Esophagus (tissue), 2 donors: Measurements from ENCODE around the gene VMO1. TPM values are rescaled to one million over a fixed set of nuclear protein-coding genes. Genes with fewer than 3 reads are reported as not detected.
A peak's percentile ranks its signal among the peaks of the same experiment; 100 is the strongest.

ENCODE experiments used
- H3K27ac ChIP-seq, 2 donors: one replicate each; pipeline ENCODE4 v1.5.1; 2013; ENCODE audit warnings: low read depth in 2 of 2, mild to moderate bottlenecking in 2 of 2, inconsistent platforms in 1 of 2, low read length in 1 of 2, moderate library complexity in 1 of 2
- H3K27me3 ChIP-seq, 2 donors: one replicate each; pipeline ENCODE4 v1.6.1; 2013; ENCODE audit warnings: low read length in 2 of 2, control low read depth in 1 of 2, mild to moderate bottlenecking in 1 of 2; ENCODE audit not compliant: insufficient read depth in 2 of 2, control insufficient read depth in 1 of 2
- H3K36me3 ChIP-seq, 2 donors: one replicate each; pipeline ENCODE4 v1.6.1; 2013; ENCODE audit warnings: low read length in 1 of 2; ENCODE audit not compliant: control insufficient read depth in 2 of 2, insufficient read depth in 2 of 2
- H3K4me1 ChIP-seq, 2 donors: one replicate each; pipeline ENCODE4 v1.6.1; 2013; ENCODE audit warnings: low read length in 1 of 2; ENCODE audit not compliant: control insufficient read depth in 2 of 2, insufficient read depth in 2 of 2
- H3K4me3 ChIP-seq, 2 donors: one replicate each; pipeline ENCODE4 v1.5.1; 2013; ENCODE audit warnings: low read length in 2 of 2, mild to moderate bottlenecking in 2 of 2, low read depth in 1 of 2, moderate library complexity in 1 of 2
- H3K9me3 ChIP-seq, 2 donors: one replicate each; pipeline ENCODE4 v1.6.1; 2013; ENCODE audit warnings: mild to moderate bottlenecking in 2 of 2, low read depth in 1 of 2, low read length in 1 of 2, moderate library complexity in 1 of 2; ENCODE audit not compliant: control insufficient read depth in 2 of 2, insufficient read depth in 1 of 2
- WGBS, 2 donors: extraction: QIAGEN DNeasy Blood & Tissue Kit; methylation state at CpG; one replicate each; pipeline ENCODE4 v1.1.7; 2013; 5-methylcytosine and 5-hydroxymethylcytosine counted together
- polyA plus RNA-seq, 2 donors: library from polyadenylated mRNA; stranded (reverse); fragments of 200-250 nt; gene quantifications; one replicate each; pipeline ENCODE4 v1.2.3, GENCODE V29; 2013
- donor health status: healthy with polysubstance abuse.
- donor health status: Bipolar disorder and iron deficiency.

Gene VMO1
- polyA plus RNA-seq, 2 donors = 1.3 to 1.5 TPM

GRCh38 chr17:4802228-4802627 lies 16.1 kb upstream of the VMO1 start, which contains the start of gene C17orf114:
Gene C17orf114, minus strand, starts transcription at chr17:4802328.
- Histone ChIP-seq H3K27me3 (no peaks in the 10 kb centered on the region), H3K36me3 (peaks cover 7 to 9% of the 10 kb centered on the region in 2 donors), H3K27ac (no peak within 1 kb of the TSS), H3K4me3 (no peak within 1 kb of the TSS), H3K9me3 (no peaks in the 10 kb centered on the region), H3K4me1 (no peaks in the 10 kb centered on the region)
- 85 to 86% methylated on average over 9 of the region's 9 CpGs for WGBS, 2 donors

GRCh38 chr17:4800462-4801196 lies 14.5 kb upstream of the VMO1 start:
- Histone ChIP-seq H3K9me3 (no peaks in the 10 kb centered on the region), H3K4me1 (peaks cover 0 to 6% of the 10 kb centered on the region in 2 donors), H3K4me3 (no peak overlapping the region), H3K27me3 (no peaks in the 10 kb centered on the region), H3K27ac (no peak overlapping the region), H3K36me3 (peaks cover 7 to 10% of the 10 kb centered on the region in 2 donors)
- WGBS, 2 donors = 75 to 84% methylated on average over 10 of the region's 10 CpGs

- Histone ChIP-seq H3K27ac (peak overlapping the region; percentile 78 to 87), H3K9me3 (no peaks in the 10 kb centered on the region), H3K36me3 (peaks cover 7 to 10% of the 10 kb centered on the region in 2 donors), H3K4me3 (peak overlapping the region; percentile 94 to 97), H3K4me1 (peaks cover 0 to 6% of the 10 kb centered on the region in 2 donors), H3K27me3 (no peaks in the 10 kb centered on the region)
- WGBS, 2 donors = 0 to 1% methylated on average over 7 of the region's 7 CpGs
These were observed 10.4 kb upstream of the VMO1 start for GRCh38 chr17:4796552-4796920.

GRCh38 chr17:4795168-4795567 lies 9.0 kb upstream of the VMO1 start:
- H3K27me3 ChIP-seq = no peaks in the 10 kb centered on the region
- H3K36me3 ChIP-seq = peaks cover 7 to 10% of the 10 kb centered on the region in 2 donors
- H3K4me1 ChIP-seq = peaks cover 0 to 6% of the 10 kb centered on the region in 2 donors
- H3K27ac ChIP-seq = no peak overlapping the region
- H3K4me3 ChIP-seq = no peak overlapping the region
- no peaks in the 10 kb centered on the region for H3K9me3 ChIP-seq
- 100% methylated on average over 1 of the region's 1 CpG for WGBS, 2 donors

GRCh38 chr17:4790705-4791088 lies 4.5 kb upstream of the VMO1 start:
- Histone ChIP-seq H3K36me3 (no peaks in the 10 kb centered on the region), H3K27ac (peak overlapping the region; percentile 98 to 99), H3K4me3 (peak overlapping the region; percentile 66 to 69), H3K9me3 (no peaks in the 10 kb centered on the region), H3K27me3 (no peaks in the 10 kb centered on the region), H3K4me1 (peaks cover 12% of the 10 kb centered on the region in 2 donors)
- WGBS, 2 donors = 29 to 35% methylated on average over 7 of the region's 7 CpGs

- H3K36me3 ChIP-seq = no peaks in the 10 kb centered on the region
- H3K9me3 ChIP-seq = no peaks in the 10 kb centered on the region
- H3K27me3 ChIP-seq = no peaks in the 10 kb centered on the region
- H3K4me1 ChIP-seq = peaks cover 13 to 15% of the 10 kb centered on the region in 2 donors
- 0% methylated on average over 46 to 91 of the region's 91 CpGs for WGBS, 2 donors
- H3K4me3 ChIP-seq = peak overlapping the region; percentile 66 to 69
- peak overlapping the region; percentile 98 to 99 for H3K27ac ChIP-seq
These were observed 4.0 kb upstream of the VMO1 start for GRCh38 chr17:4789951-4790704.

- H3K27ac ChIP-seq = peak overlapping the region; percentile 98 to 99
- peak overlapping the region; percentile 66 to 69 for H3K4me3 ChIP-seq
- peaks cover 13 to 15% of the 10 kb centered on the region in 2 donors for H3K4me1 ChIP-seq
- H3K9me3 ChIP-seq = no peaks in the 10 kb centered on the region
- 0% methylated on average over 25 of the region's 25 CpGs for WGBS, 2 donors
- no peaks in the 10 kb centered on the region for H3K27me3 ChIP-seq
- no peaks in the 10 kb centered on the region for H3K36me3 ChIP-seq
These were observed 3.5 kb upstream of the VMO1 start for GRCh38 chr17:4789701-4789950.

GRCh38 chr17:4788807-4789700 lies 2.9 kb upstream of the VMO1 start, which contains the start of gene GLTPD2:
Gene GLTPD2, plus strand, starts transcription at chr17:4788964. Its CDS starts 48 bp downstream, at chr17:4789012.
- WGBS, 2 donors = 25 to 29% methylated on average over 57 to 62 of the region's 62 CpGs
- peak within 1 kb of the TSS; percentile 98 to 99 for H3K27ac ChIP-seq

GRCh38 chr17:4788159-4788806 lies 2.1 kb upstream of the VMO1 start:
- Histone ChIP-seq H3K4me1 (peaks cover 13 to 15% of the 10 kb centered on the region in 2 donors), H3K36me3 (no peaks in the 10 kb centered on the region), H3K9me3 (no peaks in the 10 kb centered on the region), H3K4me3 (peak overlapping the region in 1 of 2 donors; percentile 69), H3K27me3 (no peaks in the 10 kb centered on the region), H3K27ac (peak overlapping the region in 1 of 2 donors; percentile 99)
- 74 to 76% methylated on average over 14 of the region's 14 CpGs for WGBS, 2 donors

More at GRCh38 chr17:4788807-4789700, 2.9 kb upstream of the VMO1 start, which contains the start of gene GLTPD2:
- H3K4me1 ChIP-seq = peaks cover 13 to 15% of the 10 kb centered on the region in 2 donors
- H3K27me3 ChIP-seq = no peaks in the 10 kb centered on the region
- no peaks in the 10 kb centered on the region for H3K36me3 ChIP-seq
- H3K9me3 ChIP-seq = no peaks in the 10 kb centered on the region
- H3K4me3 ChIP-seq = peak within 1 kb of the TSS; percentile 66 to 69
